Measurements from ENCODE around the gene MAD1L1.

MAD1L1 gene

GRCh38 chr7:2112261-2113198 is 120.2 kb downstream of the MAD1L1 start:
- peak; percentile 64 for DNase-seq

- DNase-seq: no peak
These were observed 121.2 kb downstream of the MAD1L1 start for GRCh38 chr7:2111568-2111967.

GRCh38 chr7:2110610-2111396 is 121.9 kb downstream of the MAD1L1 start:
- no peak for DNase-seq

GRCh38 chr7:2109936-2110609 is 122.7 kb downstream of the MAD1L1 start:
- peak; percentile 89 for DNase-seq

- DNase-seq: no peak
These were observed 123.4 kb downstream of the MAD1L1 start for GRCh38 chr7:2109251-2109872.

- DNase-seq: no peak
These were observed 124.1 kb downstream of the MAD1L1 start for GRCh38 chr7:2108501-2109250.

- no peak for DNase-seq
These were observed 124.7 kb downstream of the MAD1L1 start for GRCh38 chr7:2108071-2108455.

- DNase-seq: no peak
These were observed 125.2 kb downstream of the MAD1L1 start for GRCh38 chr7:2107386-2108070.

- no peak for DNase-seq
These were observed 125.8 kb downstream of the MAD1L1 start for GRCh38 chr7:2106924-2107323.

- no peak for DNase-seq
These were observed 126.3 kb downstream of the MAD1L1 start for GRCh38 chr7:2106440-2106839.

GRCh38 chr7:2105917-2106316 is 126.8 kb downstream of the MAD1L1 start:
- DNase-seq: no peak

GRCh38 chr7:2105280-2105679 is 127.5 kb downstream of the MAD1L1 start:
- DNase-seq: no peak

GRCh38 chr7:2104716-2105115 is 128.0 kb downstream of the MAD1L1 start:
- DNase-seq: no peak

GRCh38 chr7:2104107-2104710 is 128.5 kb downstream of the MAD1L1 start:
- DNase-seq: peak; percentile 82

- DNase-seq: no peak
These were observed 129.5 kb downstream of the MAD1L1 start for GRCh38 chr7:2103071-2103898.

GRCh38 chr7:2102375-2102723 is 130.4 kb downstream of the MAD1L1 start:
- no peak for DNase-seq

GRCh38 chr7:2101630-2102374 is 130.9 kb downstream of the MAD1L1 start:
- DNase-seq: no peak

- peak; percentile 28 for DNase-seq
These were observed 132.2 kb downstream of the MAD1L1 start for GRCh38 chr7:2100278-2101208.

Measured in activated CD4-positive, alpha-beta T cell treated with anti-CD3 and anti-CD28 coated beads, Interleukin-10, Interleukin-2, amounts not matched to agents 100 ng/mL and 50 ng/mL, durations not matched to agents 16 hours and 8 hours (primary cell).